ENCODE measurements around the gene LRRC55.

Gene LRRC55

GRCh38 chr11:57239348-57239747 is 57.6 kb downstream of the LRRC55 start:
- DNase-seq = no peak

GRCh38 chr11:57240007-57240406 is 58.3 kb downstream of the LRRC55 start:
- DNase-seq = no peak

- no peak for DNase-seq
These were observed 59.0 kb downstream of the LRRC55 start for GRCh38 chr11:57240757-57241156.
